GM06990 (cell line): ENCODE results near the gene NOX4.
"Not testable (repeated sequence)": the region's sequence is repeated elsewhere in the genome, so short reads cannot be mapped to it uniquely, and the experiment has no call there.

Source experiments
- DNase-seq: peaks from one replicate; pipeline ENCODE4 v3.0.0-alpha.2; 2011; ENCODE audit not compliant: insufficient read length; ENCODE audit errors: extremely low read depth
- H3K27me3 ChIP-seq: replicated peaks from 2 replicates; pipeline ENCODE4 v1.6.0; 2011; ENCODE audit warnings: low read length; ENCODE audit not compliant: control insufficient read depth, insufficient read depth
- H3K36me3 ChIP-seq: 2 replicates; pipeline ENCODE4 v1.5.1; 2011; ENCODE audit warnings: low read length; ENCODE audit not compliant: control insufficient read depth, insufficient read depth
- H3K4me3 ChIP-seq: replicated peaks from 2 replicates; pipeline ENCODE4 v1.5.1; 2011; ENCODE audit warnings: low read depth, mild to moderate bottlenecking, control low read depth, low read length
- CTCF ChIP-seq: IDR thresholded peaks from 2 replicates; pipeline ENCODE4 v1.5.1; 2011; ENCODE audit warnings: low read length, control low read depth, mild to moderate bottlenecking, inconsistent platforms; ENCODE audit not compliant: insufficient read depth, poor library complexity, severe bottlenecking

The NOX4 gene

GRCh38 chr11:89443361-89444322 lies 47.5 kb downstream of the NOX4 start:
- DNase-seq: no peak
- no peaks in the 10 kb centered on the region for H3K27me3 ChIP-seq
- no peaks in the 10 kb centered on the region for H3K36me3 ChIP-seq
- TF ChIP-seq CTCF: no peak
- H3K4me3 ChIP-seq: no peak overlapping the region

GRCh38 chr11:89442801-89443200 lies 48.4 kb downstream of the NOX4 start:
- Histone ChIP-seq H3K36me3 (no peaks in the 10 kb centered on the region), H3K27me3 (no peaks in the 10 kb centered on the region), H3K4me3 (no peak overlapping the region)
- TF ChIP-seq CTCF: no peak
- DNase-seq: no peak

- TF ChIP-seq CTCF: no peak
- DNase-seq: no peak
- Histone ChIP-seq H3K36me3 (no peaks in the 10 kb centered on the region), H3K4me3 (no peak overlapping the region), H3K27me3 (no peaks in the 10 kb centered on the region)
Observed at GRCh38 chr11:89441606-89442005, 49.6 kb downstream of the NOX4 start.

- Histone ChIP-seq H3K4me3 (no peak overlapping the region), H3K27me3 (no peaks in the 10 kb centered on the region), H3K36me3 (no peaks in the 10 kb centered on the region)
- no peak for TF ChIP-seq CTCF
- DNase-seq: no peak
Observed at GRCh38 chr11:89437317-89437716, 53.9 kb downstream of the NOX4 start.

DNA sequence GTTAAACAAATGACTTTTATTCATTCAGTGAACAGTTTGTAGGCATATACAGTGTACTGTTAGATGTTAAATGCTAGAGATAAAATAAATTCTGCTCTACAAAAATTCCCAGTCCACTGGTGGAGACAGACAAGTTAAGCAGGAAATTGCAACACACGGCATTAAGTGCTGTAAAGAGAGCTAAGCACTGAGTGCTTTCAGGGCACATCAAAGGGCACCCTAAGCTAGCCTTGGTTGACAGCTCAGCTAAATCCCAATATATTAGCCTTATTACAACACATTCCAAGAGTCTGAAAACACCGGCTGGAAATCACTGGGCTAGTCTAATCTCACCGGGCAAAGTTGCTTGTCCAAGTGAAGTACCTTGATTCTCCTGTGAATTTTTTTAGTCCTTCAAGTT lies 55.1 kb downstream of the NOX4 start:
- Histone ChIP-seq H3K36me3 (no peaks in the 10 kb centered on the region), H3K27me3 (no peaks in the 10 kb centered on the region), H3K4me3 (no peak overlapping the region)
- no peak for TF ChIP-seq CTCF
- no peak for DNase-seq

GRCh38 chr11:89433278-89433677 lies 57.9 kb downstream of the NOX4 start:
- TF ChIP-seq CTCF: no peak
- Histone ChIP-seq H3K4me3 (no peak overlapping the region), H3K27me3 (no peaks in the 10 kb centered on the region)

GRCh38 chr11:89432182-89432581 lies 59.0 kb downstream of the NOX4 start:
- not testable (repeated sequence) for H3K36me3 ChIP-seq, H3K4me3 ChIP-seq, H3K27me3 ChIP-seq, DNase-seq

More at GRCh38 chr11:89433278-89433677, 57.9 kb downstream of the NOX4 start:
- no peaks in the 10 kb centered on the region for H3K36me3 ChIP-seq
- no peak for DNase-seq

DNA sequence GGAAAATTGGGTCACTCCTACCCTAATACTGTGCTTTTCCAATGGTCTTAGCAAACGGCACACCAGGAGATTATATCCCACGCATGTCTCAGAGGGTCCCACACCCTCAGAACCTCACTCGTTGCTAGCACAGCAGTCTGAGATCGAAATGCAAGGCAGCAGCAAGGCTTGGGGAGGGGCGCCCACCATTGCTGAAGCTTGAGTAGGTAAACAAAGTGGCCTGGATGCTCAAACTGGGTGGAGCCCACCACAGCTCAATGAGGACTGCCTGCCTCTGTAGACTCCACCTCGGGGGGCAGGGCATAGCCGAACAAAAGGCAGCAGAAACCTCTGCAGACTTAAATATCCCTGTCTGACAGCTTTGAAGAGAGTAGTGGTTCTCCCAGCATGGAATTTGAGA lies 64.7 kb downstream of the NOX4 start:
- not testable (repeated sequence) for H3K27me3 ChIP-seq, DNase-seq, H3K36me3 ChIP-seq, H3K4me3 ChIP-seq
